NT2/D1 (cell line): ENCODE measurements around the gene C5orf46.

Source experiments
- DNase-seq: peaks from one replicate; pipeline ENCODE4 v3.0.0-alpha.2; 2011; ENCODE audit warnings: low read depth, low spot score
- H3K27me3 ChIP-seq: 2 replicates; pipeline ENCODE4 v1.6.0; 2011; ENCODE audit warnings: mild to moderate bottlenecking; ENCODE audit not compliant: insufficient read length, insufficient read depth
- H3K36me3 ChIP-seq: 2 replicates; pipeline ENCODE4 v1.6.1; 2011; ENCODE audit warnings: mild to moderate bottlenecking, low read length, mixed read lengths; ENCODE audit not compliant: insufficient read depth, insufficient read length
- H3K4me1 ChIP-seq: 2 replicates; pipeline ENCODE4 v1.5.1; 2011; ENCODE audit not compliant: insufficient read depth, insufficient read length
- H3K4me3 ChIP-seq: 2 replicates; pipeline ENCODE4 v1.5.1; 2011; ENCODE audit warnings: low read depth; ENCODE audit not compliant: insufficient read length
- H3K9ac ChIP-seq: 2 replicates; pipeline ENCODE4 v1.6.0; 2011; ENCODE audit warnings: low read depth; ENCODE audit not compliant: insufficient read length
- H3K9me3 ChIP-seq: 2 replicates; pipeline ENCODE4 v1.5.1; 2011; ENCODE audit warnings: mild to moderate bottlenecking, low read length; ENCODE audit not compliant: insufficient read depth
- SUZ12 ChIP-seq: IDR thresholded peaks from 2 replicates; pipeline ENCODE4 v1.6.1; 2011; ENCODE audit not compliant: insufficient read length, insufficient read depth; ENCODE audit errors: extremely low read depth
- YY1 ChIP-seq: IDR thresholded peaks from 2 replicates; pipeline ENCODE4 v1.6.1; 2011; ENCODE audit not compliant: insufficient read length, insufficient read depth
- ZNF274 ChIP-seq: IDR thresholded peaks from 2 replicates; pipeline ENCODE4 v1.6.1; 2011; ENCODE audit warnings: mild to moderate bottlenecking, low read depth, low read length

C5orf46 gene

DNA sequence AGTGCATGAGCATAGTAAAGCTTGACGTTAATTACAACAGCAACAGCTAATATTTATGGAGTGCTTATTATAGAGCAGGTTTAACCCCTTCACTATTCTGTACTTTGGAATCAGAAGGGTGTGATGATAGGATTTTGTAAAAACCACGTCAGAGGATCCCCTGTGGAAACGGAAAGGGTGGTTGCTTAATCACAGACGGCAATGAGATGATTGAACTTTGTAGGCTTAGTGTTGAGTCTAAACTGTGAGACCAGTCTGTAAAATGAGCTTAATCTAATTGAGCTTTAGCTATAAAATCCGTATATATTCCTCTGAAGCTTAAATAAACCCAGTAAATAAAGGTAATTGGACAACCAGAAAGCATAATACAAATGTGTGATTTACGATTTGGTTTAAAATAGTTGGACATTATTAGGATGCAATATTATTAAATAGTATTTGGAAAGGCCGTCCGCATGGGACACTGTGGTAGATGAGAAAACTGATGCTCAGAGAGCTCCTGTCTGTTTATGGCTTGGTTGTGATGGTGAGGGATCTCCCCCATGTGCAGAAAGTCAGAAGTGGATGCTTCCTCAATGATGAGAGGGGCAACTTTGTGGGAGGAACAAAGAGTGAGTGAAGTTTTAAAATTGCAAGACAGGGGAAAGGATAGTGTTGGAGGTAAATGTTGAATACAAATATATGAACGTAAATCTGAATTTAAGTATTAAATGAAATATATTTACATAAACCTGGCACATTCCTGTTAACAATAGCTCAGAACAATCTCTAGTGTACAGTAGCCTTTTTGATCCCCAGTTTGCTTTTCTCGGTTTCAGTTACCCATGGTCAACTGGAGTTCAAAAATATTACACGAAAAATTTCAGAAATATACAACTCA, 51.2 kb downstream of the C5orf46 start:
- H3K9ac ChIP-seq: no peak overlapping the region
- H3K4me3 ChIP-seq: no peak overlapping the region
- DNase-seq: no peak
- no peaks in the 10 kb centered on the region for H3K9me3 ChIP-seq
- no peaks in the 10 kb centered on the region for H3K36me3 ChIP-seq
- peaks cover under 1% of the 10 kb centered on the region for H3K4me1 ChIP-seq
- H3K27me3 ChIP-seq: no peaks in the 10 kb centered on the region
- no peak for TF ChIP-seq YY1

DNA sequence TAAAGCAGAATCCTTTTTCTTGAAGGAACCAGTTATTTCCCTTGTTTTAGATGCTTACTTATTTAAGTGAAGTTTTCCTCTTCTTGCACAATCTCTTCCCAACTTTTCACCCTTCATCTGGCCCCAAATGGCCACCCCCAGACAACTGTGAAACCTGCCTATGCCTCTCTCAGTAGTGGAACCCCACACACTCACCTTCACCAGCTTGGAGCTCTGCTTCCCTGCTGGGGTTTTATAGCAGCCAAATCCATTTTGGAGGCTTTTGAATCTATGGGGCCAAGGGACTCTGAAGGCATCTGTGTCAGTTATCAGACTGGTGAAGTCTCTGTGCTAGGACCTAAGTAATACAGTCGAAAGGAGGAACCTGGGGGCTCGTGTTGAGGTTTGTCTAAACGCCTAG, 52.0 kb downstream of the C5orf46 start:
- no peak for DNase-seq
- Histone ChIP-seq H3K9ac (no peak overlapping the region), H3K27me3 (no peaks in the 10 kb centered on the region), H3K36me3 (no peaks in the 10 kb centered on the region), H3K4me1 (no peaks in the 10 kb centered on the region), H3K9me3 (no peaks in the 10 kb centered on the region), H3K4me3 (no peak overlapping the region)
- no peak for TF ChIP-seq SUZ12
- no peak for TF ChIP-seq ZNF274
- TF ChIP-seq YY1: no peak

DNA sequence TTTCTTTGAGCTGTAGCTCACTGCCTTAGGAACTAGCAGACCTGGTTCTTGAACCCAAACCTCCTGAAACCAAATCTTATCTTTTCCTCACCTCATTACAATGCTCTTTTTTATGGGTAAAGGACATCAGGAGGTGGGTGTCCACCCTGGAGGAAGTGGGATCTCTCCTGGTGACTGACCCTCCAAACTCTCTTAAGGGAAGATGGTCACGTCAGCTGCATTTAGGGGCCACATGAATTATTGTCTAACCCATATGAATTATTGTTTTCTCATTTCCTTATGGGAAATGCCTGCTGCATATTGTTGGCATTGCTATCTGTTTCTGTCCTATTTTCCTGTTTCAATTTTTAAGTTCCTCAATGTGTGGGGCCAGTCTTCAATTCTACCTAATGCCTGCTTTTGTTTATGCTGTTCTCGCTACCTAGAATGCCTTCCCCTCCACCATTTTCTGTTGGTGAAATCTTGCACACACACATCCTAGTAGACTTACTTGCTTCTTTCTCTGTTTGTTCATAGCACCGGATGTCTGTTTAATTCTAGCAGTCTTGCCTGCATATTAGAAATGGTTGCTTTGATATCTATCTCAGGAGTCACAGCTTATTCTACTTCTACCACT, 52.9 kb downstream of the C5orf46 start:
- no peak overlapping the region for H3K9ac ChIP-seq
- TF ChIP-seq ZNF274: no peak
- no peak for TF ChIP-seq SUZ12
- no peak for TF ChIP-seq YY1
- no peaks in the 10 kb centered on the region for H3K36me3 ChIP-seq
- H3K4me1 ChIP-seq: no peaks in the 10 kb centered on the region
- DNase-seq: no peak
- no peaks in the 10 kb centered on the region for H3K27me3 ChIP-seq
- no peaks in the 10 kb centered on the region for H3K9me3 ChIP-seq
- no peak overlapping the region for H3K4me3 ChIP-seq

DNA sequence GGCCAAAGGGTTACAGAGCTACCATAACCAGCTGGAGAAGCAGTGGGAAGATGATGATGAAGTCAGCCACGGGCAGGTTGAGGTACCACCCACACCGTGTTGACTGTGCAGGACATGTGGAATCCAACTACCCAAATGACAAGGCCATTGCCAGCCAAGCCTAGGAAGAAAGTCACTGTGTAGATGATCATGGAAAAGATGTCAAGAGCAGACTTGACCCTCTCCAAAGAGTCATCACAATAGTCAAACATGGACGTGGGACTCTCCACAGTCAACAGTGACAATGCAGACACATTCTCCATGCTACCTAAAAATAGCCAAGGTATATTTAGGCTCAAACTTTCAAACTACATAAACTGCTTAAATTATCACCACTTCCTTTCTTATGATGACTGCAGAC, 54.0 kb downstream of the C5orf46 start:
- TF ChIP-seq YY1 (no peak), ZNF274 (no peak), SUZ12 (no peak)
- H3K4me1 ChIP-seq: no peaks in the 10 kb centered on the region
- DNase-seq: no peak
- no peak overlapping the region for H3K9ac ChIP-seq
- no peaks in the 10 kb centered on the region for H3K36me3 ChIP-seq
- no peak overlapping the region for H3K4me3 ChIP-seq
- H3K9me3 ChIP-seq: no peaks in the 10 kb centered on the region
- no peaks in the 10 kb centered on the region for H3K27me3 ChIP-seq

DNA sequence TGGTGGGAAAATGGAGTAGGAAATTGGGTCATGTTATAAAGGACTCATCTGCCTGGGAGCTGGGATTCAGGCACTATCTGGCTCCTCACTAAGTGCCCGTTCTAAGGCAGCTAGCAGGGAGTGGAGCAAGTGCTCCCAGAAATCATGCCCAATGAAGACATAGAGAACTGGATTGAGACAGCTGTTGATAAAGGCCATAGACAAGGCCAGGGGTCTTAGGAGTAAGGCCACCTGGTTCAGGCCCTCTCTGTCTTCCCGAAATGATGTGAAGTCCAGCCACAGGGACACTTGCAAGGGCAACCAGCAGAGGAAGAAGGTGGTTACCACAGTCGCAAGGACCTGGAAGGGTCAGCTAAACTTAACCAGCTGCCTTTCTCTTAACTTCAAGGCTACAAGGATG, 54.8 kb downstream of the C5orf46 start:
- no peak overlapping the region for H3K4me3 ChIP-seq
- TF ChIP-seq YY1 (no peak), SUZ12 (no peak), ZNF274 (no peak)
- no peak overlapping the region for H3K9ac ChIP-seq
- no peaks in the 10 kb centered on the region for H3K4me1 ChIP-seq
- no peaks in the 10 kb centered on the region for H3K36me3 ChIP-seq
- DNase-seq: no peak
- H3K27me3 ChIP-seq: no peaks in the 10 kb centered on the region
- H3K9me3 ChIP-seq: no peaks in the 10 kb centered on the region

DNA sequence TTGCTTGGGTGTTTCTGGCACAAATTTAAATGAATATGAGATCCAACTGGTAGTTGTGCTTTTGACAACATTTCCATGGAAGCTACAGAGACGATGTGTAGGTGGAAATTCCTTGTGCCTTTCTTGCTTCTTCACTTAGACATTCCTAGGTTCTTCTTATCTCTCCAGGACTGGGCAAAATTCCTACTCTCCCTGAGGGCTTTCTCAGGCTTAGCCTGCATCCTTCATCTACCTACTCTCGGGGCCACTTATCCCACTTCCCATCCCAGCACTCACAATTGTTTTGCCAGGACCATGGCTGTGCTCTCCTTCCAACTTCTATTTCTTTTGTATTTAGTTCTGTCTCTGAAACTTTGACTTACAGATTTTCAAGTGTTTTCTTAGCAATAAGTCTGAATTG, 57.1 kb downstream of the C5orf46 start:
- H3K4me3 ChIP-seq: no peak overlapping the region
- no peaks in the 10 kb centered on the region for H3K36me3 ChIP-seq
- DNase-seq: no peak
- H3K9me3 ChIP-seq: no peaks in the 10 kb centered on the region
- TF ChIP-seq ZNF274 (no peak), SUZ12 (no peak), YY1 (no peak)
- no peaks in the 10 kb centered on the region for H3K27me3 ChIP-seq
- H3K4me1 ChIP-seq: no peaks in the 10 kb centered on the region
- H3K9ac ChIP-seq: no peak overlapping the region

DNA sequence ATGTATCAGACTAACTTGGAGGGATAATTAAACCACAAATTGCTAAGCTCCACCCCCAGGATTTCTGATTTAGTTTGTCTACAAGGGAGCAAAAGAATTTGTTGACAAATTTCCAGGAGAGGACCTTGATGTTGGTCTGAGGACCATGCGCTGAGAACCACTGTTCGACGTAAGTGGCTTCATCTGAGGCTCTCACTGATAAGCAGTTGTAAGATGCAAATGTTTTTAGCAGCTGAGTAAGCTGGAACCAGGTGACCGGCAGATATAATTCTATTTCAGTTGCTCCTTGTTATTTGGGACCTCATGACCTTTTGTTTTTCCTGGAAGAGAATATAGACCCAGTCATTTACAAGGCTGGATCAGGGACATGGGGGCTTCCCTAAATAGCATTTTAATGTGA, 60.7 kb downstream of the C5orf46 start:
- no peak overlapping the region for H3K4me3 ChIP-seq
- H3K27me3 ChIP-seq: no peaks in the 10 kb centered on the region
- TF ChIP-seq SUZ12 (no peak), YY1 (no peak), ZNF274 (no peak)
- no peaks in the 10 kb centered on the region for H3K9me3 ChIP-seq
- H3K36me3 ChIP-seq: no peaks in the 10 kb centered on the region
- no peaks in the 10 kb centered on the region for H3K4me1 ChIP-seq
- H3K9ac ChIP-seq: no peak overlapping the region
- no peak for DNase-seq
